ENCODE data around the gene PEX1. TPM values are rescaled to one million over a fixed set of nuclear protein-coding genes. Genes with fewer than 3 reads are reported as not detected.
"Not testable (repeated sequence)": the region's sequence is repeated elsewhere in the genome, so short reads cannot be mapped to it uniquely, and the experiment has no call there.

The PEX1 gene
- total RNA-seq, 2 donors from 2014 or later = 12.4 to 15.8 TPM

- no peaks in the 10 kb centered on the region for H3K9me3 Mint-ChIP-seq
- peak overlapping the region; percentile 86 to 93 for H3K27ac Mint-ChIP-seq
- no peak for ATAC-seq
- peaks cover 6 to 15% of the 10 kb centered on the region in 2 donors for H3K36me3 Mint-ChIP-seq
- DNase-seq (ENCODE audit: low spot score in 2 of 2) = no peak
These were observed 81.4 kb downstream of the PEX1 start for GRCh38 chr7:92446869-92447344.

- H3K27ac Mint-ChIP-seq; DNase-seq (ENCODE audit: low spot score in 2 of 2); H3K9me3 Mint-ChIP-seq; H3K36me3 Mint-ChIP-seq; ATAC-seq: not testable (repeated sequence)
These were observed 85.6 kb downstream of the PEX1 start for GRCh38 chr7:92442720-92443119.

- DNase-seq (ENCODE audit: low spot score in 2 of 2) (no peak), ATAC-seq (no peak)
- Mint-ChIP-seq H3K27ac (no peak overlapping the region), H3K9me3 (no peaks in the 10 kb centered on the region), H3K36me3 (no peaks in the 10 kb centered on the region)
These were observed 90.3 kb downstream of the PEX1 start for GRCh38 chr7:92437956-92438491.

Other genes with a start within 250 kb of the PEX1 start
- 10 to 100 TPM; 16.8 to 45.6 TPM for gene GATAD1, start 81.0 kb downstream of the PEX1 start, total RNA-seq
- under 1 TPM in 1 of 2 donors, not detected in 1; 0.23 TPM for gene ERVW-1, start 50.6 kb downstream of the PEX1 start, total RNA-seq
- gene RBM48, start 275 bp upstream of the PEX1 start, total RNA-seq = 10 to 100 TPM; 13.2 to 22.3 TPM
- gene FAM133B, start 61.9 kb upstream of the PEX1 start, total RNA-seq = 10 to 100 TPM; 28.4 to 34.9 TPM